Memory B cell (primary cell): ENCODE results near the gene ATXN1.
"Not testable (repeated sequence)": the region's sequence is repeated elsewhere in the genome, so short reads cannot be mapped to it uniquely, and the experiment has no call there.

ENCODE experiments used
- ATAC-seq: fragments of 150-1000 bp; cut with Tn5 transposase; 2 replicates; pipeline ENCODE4 v1.10.0; 2021; ENCODE audit warnings: low read depth, mild to moderate bottlenecking, moderate library complexity
- DNase-seq, 2 donors: peaks; one replicate each; pipeline ENCODE4 v3.0.0; 2022; ENCODE audit warnings: low spot score in 2 of 2
- H3K27ac Mint-ChIP-seq: one replicate; pipeline ENCODE4 v1.8.0; 2022; ENCODE audit warnings: mild to moderate bottlenecking, moderate library complexity, mixed read lengths
- H3K27me3 Mint-ChIP-seq: one replicate; pipeline ENCODE4 v1.8.0; 2022; ENCODE audit warnings: mixed read lengths
- H3K36me3 Mint-ChIP-seq: one replicate; pipeline ENCODE4 v1.8.0; 2022; ENCODE audit warnings: mild to moderate bottlenecking, mixed read lengths
- H3K4me1 Mint-ChIP-seq: one replicate; pipeline ENCODE4 v1.8.0; 2022; ENCODE audit warnings: mixed read lengths
- H3K4me3 Mint-ChIP-seq: one replicate; pipeline ENCODE4 v1.8.0; 2022; ENCODE audit warnings: mild to moderate bottlenecking, moderate library complexity, mixed read lengths
- H3K9me3 Mint-ChIP-seq: one replicate; pipeline ENCODE4 v1.8.0; 2022; ENCODE audit warnings: mixed read lengths

ATXN1 gene

DNA sequence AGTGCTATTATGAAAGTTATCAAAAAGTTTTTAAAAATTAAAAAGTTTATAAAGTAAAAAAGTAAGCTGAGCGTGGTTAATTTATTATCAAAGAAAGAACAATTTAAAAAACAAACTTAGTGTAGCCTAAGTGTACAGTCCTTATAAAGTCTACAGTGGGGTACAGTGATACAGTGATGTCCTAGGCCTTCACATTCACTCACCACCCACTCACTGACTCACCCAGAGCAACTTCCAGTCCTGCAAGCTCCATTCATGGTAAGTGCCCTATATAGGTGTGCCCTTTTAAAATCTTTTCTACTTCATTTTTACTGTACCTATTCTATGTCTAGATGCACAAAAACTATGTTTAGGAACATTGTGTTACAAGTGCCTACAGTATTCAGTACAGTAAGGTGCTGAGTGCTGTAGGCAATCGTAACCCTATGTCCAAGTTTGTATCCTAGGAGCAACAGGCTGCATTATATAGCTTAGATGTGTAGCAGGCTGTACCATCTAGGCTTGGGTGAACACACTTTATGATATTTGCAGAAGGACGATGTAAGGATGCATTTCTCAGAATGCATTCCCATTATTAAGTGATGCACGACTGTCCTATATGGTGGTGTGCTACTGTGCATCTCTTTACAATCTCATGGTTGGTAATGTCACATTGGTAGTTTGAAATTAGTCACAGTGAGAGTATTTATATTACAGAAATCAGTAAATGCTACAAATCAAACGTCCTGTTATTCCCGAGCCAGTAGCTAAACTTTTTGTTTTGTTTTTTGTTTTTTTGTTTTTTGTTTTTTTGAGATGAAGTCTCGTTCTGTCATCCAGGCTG lies 364.6 kb downstream of the ATXN1 start:
- H3K36me3 Mint-ChIP-seq: peaks cover 2% of the 10 kb centered on the region
- H3K27ac Mint-ChIP-seq: no peak overlapping the region
- no peak for ATAC-seq
- DNase-seq: no peak
- H3K4me1 Mint-ChIP-seq: no peaks in the 10 kb centered on the region
- no peaks in the 10 kb centered on the region for H3K9me3 Mint-ChIP-seq
- H3K4me3 Mint-ChIP-seq: no peak overlapping the region
- no peaks in the 10 kb centered on the region for H3K27me3 Mint-ChIP-seq

- Mint-ChIP-seq H3K27ac (no peak overlapping the region), H3K9me3 (no peaks in the 10 kb centered on the region), H3K27me3 (no peaks in the 10 kb centered on the region), H3K4me1 (peaks cover 6% of the 10 kb centered on the region), H3K36me3 (no peaks in the 10 kb centered on the region), H3K4me3 (no peak overlapping the region)
- ATAC-seq (no peak), DNase-seq (no peak)
Measured at GRCh38 chr6:16394632-16395031, 366.6 kb downstream of the ATXN1 start.

DNA sequence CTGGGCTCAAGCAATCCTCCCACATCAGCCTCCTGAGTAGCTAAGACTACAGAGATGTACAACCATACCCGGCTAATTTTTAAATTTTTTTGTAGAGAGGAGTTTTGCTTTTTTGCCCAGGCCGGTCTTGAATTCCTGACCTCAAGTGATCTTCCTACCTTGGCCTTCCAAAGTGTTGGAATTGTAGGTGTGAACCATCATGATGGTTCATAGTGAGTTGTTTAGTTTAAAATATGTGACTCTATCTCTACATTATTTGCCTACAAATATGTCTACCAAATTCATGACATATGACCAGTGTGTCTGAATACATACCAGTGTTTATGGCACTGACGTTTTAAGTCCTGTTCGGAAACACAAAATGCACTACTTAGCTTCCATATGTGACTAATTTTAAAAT lies 367.9 kb downstream of the ATXN1 start:
- ATAC-seq: no peak
- Mint-ChIP-seq H3K27me3 (no peaks in the 10 kb centered on the region), H3K4me3 (no peak overlapping the region), H3K4me1 (peaks cover 6% of the 10 kb centered on the region), H3K27ac (no peak overlapping the region), H3K9me3 (no peaks in the 10 kb centered on the region), H3K36me3 (no peaks in the 10 kb centered on the region)
- no peak for DNase-seq

- no peaks in the 10 kb centered on the region for H3K27me3 Mint-ChIP-seq
- DNase-seq (no peak), ATAC-seq (no peak)
- no peak overlapping the region for H3K4me3 Mint-ChIP-seq
- no peak overlapping the region for H3K27ac Mint-ChIP-seq
- no peaks in the 10 kb centered on the region for H3K9me3 Mint-ChIP-seq
- no peaks in the 10 kb centered on the region for H3K36me3 Mint-ChIP-seq
- H3K4me1 Mint-ChIP-seq: peaks cover 6% of the 10 kb centered on the region
Measured at GRCh38 chr6:16392010-16392409, 369.2 kb downstream of the ATXN1 start.

DNA sequence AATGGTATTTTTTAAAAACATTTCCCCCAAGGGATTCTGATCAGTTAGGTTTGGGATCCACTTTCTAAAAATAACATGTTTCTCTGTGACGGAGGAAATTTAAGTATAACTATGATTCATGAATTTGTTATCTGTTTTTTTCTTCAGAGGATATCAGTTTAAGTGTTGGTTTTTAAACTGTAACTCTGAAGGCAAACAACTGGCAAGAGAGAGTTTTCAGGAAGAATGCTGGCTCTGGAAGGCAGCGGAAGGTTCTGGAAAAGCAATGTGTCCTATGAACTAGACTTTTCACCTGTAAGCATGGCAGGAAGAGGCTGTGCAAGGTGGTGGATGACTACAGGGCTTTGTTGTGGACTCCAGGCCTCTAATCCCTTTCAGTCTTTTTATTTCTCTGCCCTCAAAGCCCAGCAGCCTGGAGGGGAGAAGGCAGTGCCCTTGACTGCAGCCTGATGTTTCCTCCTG lies 369.8 kb downstream of the ATXN1 start:
- Mint-ChIP-seq H3K27me3 (no peaks in the 10 kb centered on the region), H3K36me3 (peaks cover 1% of the 10 kb centered on the region), H3K27ac (no peak overlapping the region), H3K9me3 (no peaks in the 10 kb centered on the region), H3K4me3 (no peak overlapping the region), H3K4me1 (peaks cover 6% of the 10 kb centered on the region)
- ATAC-seq: no peak
- no peak for DNase-seq

DNA sequence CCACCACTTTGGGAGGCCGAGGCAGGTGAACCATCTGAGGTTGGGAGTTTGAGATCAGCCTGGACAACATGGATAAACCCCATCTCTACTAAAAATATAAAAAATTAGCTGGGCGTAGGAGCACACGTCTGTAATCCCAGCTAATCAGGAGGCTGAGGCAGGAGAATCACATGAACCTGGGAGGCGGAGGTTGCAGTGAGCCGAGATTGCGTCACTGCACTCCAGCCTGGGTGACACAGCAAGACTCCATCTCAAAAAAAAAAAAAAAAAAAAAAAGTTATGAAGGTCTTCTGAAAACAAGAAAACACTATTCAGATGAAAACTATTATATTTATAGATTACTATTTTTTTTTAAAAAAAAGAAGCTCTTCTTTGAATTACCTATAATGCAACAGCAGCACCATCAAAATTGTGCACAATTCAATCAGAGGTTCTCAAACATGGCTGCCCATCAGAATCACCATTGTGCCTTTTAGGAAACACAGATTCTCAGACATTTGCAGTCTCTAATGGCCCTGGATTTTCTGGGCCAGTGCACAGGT lies 370.3 kb downstream of the ATXN1 start:
- H3K27ac Mint-ChIP-seq, H3K4me3 Mint-ChIP-seq, ATAC-seq, H3K27me3 Mint-ChIP-seq, H3K4me1 Mint-ChIP-seq, H3K9me3 Mint-ChIP-seq, DNase-seq, H3K36me3 Mint-ChIP-seq: not testable (repeated sequence)

DNA sequence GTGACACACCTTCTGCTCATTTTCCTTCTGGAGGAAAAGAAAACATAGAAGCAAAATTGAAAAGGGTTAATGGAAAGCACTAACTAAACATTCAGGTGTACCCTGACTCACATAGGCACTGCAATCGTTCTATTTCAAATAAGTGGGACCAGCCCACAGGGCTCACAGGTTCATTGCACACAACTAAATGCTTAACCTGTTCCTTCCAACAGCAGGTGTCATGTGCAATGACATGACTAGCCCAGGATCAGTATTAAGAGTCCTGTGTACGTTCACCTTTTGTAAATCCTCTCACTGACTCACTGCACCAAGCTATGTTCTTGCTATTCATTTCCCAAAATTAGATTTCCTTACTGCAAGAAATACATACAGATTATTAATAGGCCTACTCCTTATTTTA lies 371.6 kb downstream of the ATXN1 start:
- Mint-ChIP-seq H3K9me3 (no peaks in the 10 kb centered on the region), H3K27me3 (no peaks in the 10 kb centered on the region), H3K36me3 (peaks cover 7% of the 10 kb centered on the region), H3K4me1 (peaks cover 9% of the 10 kb centered on the region), H3K27ac (no peak overlapping the region), H3K4me3 (no peak overlapping the region)
- no peak for ATAC-seq
- no peak for DNase-seq

- no peaks in the 10 kb centered on the region for H3K9me3 Mint-ChIP-seq
- H3K36me3 Mint-ChIP-seq: peaks cover 8% of the 10 kb centered on the region
- DNase-seq (no peak), ATAC-seq (no peak)
- peaks cover 9% of the 10 kb centered on the region for H3K4me1 Mint-ChIP-seq
- H3K27ac Mint-ChIP-seq: no peak overlapping the region
- no peaks in the 10 kb centered on the region for H3K27me3 Mint-ChIP-seq
- H3K4me3 Mint-ChIP-seq: no peak overlapping the region
Measured at GRCh38 chr6:16388488-16388887, 372.8 kb downstream of the ATXN1 start.

DNA sequence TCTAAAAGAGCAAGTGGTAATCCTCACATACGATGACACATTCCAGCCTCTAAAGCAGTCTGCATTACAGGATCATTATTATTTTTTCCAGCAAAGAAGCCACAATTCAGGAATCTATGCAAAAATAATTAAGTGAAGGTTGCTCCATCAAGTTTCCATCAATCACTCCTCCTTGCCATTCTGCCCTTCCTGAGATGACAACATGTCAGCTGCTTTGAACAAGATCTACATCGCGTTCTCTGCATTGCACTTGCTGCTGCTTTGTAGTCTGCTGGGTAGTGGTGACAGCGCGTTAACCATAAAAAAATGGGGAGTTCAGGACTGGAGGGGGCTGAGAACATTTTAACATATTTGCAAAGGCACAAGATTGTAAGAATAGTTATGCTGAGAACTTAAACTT lies 375.2 kb downstream of the ATXN1 start:
- DNase-seq (no peak), ATAC-seq (no peak)
- Mint-ChIP-seq H3K27ac (no peak overlapping the region), H3K27me3 (no peaks in the 10 kb centered on the region), H3K4me1 (peaks cover 9% of the 10 kb centered on the region), H3K9me3 (no peaks in the 10 kb centered on the region), H3K4me3 (no peak overlapping the region), H3K36me3 (peaks cover 8% of the 10 kb centered on the region)

GRCh38 chr6:16383607-16384206 lies 377.6 kb downstream of the ATXN1 start:
- Mint-ChIP-seq H3K36me3 (peaks cover 8% of the 10 kb centered on the region), H3K9me3 (no peaks in the 10 kb centered on the region), H3K4me1 (peaks cover 11% of the 10 kb centered on the region), H3K27me3 (no peaks in the 10 kb centered on the region), H3K4me3 (no peak overlapping the region), H3K27ac (peak overlapping the region; percentile 38)
- no peak for ATAC-seq
- no peak for DNase-seq

DNA sequence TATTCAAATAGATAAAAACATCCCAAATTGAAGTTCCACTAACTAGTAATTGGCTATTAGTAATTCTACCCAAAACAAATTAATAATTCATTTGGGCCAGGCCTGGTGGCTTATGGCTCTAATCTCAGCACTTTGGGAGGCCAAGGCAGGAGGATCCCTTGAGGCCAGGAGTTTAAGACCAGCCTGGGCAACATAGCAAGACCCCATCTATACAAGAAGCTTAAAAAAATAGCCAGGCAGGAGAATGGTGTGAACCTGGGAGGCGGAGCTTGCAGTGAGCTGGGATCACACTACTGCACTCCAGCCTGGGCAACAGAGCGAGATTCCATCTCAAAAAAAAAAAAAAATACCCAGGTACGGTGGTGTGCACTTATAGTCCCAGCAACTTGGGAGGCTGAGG lies 379.3 kb downstream of the ATXN1 start:
- not testable (repeated sequence) for H3K27ac Mint-ChIP-seq, DNase-seq, H3K27me3 Mint-ChIP-seq, ATAC-seq, H3K9me3 Mint-ChIP-seq, H3K36me3 Mint-ChIP-seq, H3K4me3 Mint-ChIP-seq
- peaks cover 22% of the 10 kb centered on the region for H3K4me1 Mint-ChIP-seq

GRCh38 chr6:16380220-16380809 lies 380.9 kb downstream of the ATXN1 start:
- Mint-ChIP-seq H3K27ac (no peak overlapping the region), H3K9me3 (no peaks in the 10 kb centered on the region), H3K27me3 (no peaks in the 10 kb centered on the region), H3K4me1 (peaks cover 36% of the 10 kb centered on the region), H3K4me3 (no peak overlapping the region), H3K36me3 (peaks cover 7% of the 10 kb centered on the region)
- DNase-seq (no peak), ATAC-seq (peak; percentile 65)

- not testable (repeated sequence) for H3K27ac Mint-ChIP-seq, ATAC-seq, H3K4me3 Mint-ChIP-seq, DNase-seq, H3K27me3 Mint-ChIP-seq, H3K9me3 Mint-ChIP-seq, H3K36me3 Mint-ChIP-seq
- H3K4me1 Mint-ChIP-seq: peaks cover 49% of the 10 kb centered on the region
Measured at GRCh38 chr6:16378360-16378759, 382.9 kb downstream of the ATXN1 start.

DNA sequence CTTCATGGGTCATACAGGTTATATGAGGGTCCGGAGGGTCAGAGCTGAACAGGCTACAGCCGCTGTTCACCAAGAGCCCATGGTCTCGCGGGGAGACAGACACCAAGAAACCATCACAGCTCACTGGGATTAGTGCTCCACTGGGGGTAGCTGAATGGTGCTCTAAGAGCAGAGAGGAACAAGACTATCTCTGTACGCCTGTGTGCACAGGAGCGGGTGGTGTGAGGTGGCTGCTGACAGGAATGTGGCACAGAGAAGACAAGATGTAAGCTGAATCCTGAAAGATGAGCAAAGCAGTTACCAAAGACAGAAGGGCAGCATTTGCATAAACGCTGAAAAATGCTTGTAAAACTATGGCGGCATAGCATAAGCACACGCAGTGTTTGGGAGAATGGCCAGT lies 383.8 kb downstream of the ATXN1 start:
- DNase-seq (no peak), ATAC-seq (no peak)
- Mint-ChIP-seq H3K27me3 (no peaks in the 10 kb centered on the region), H3K4me3 (no peak overlapping the region), H3K27ac (peak overlapping the region; percentile 71), H3K36me3 (peaks cover 4% of the 10 kb centered on the region), H3K9me3 (peaks cover 3% of the 10 kb centered on the region), H3K4me1 (peaks cover 51% of the 10 kb centered on the region)
